Muscle of arm (tissue), 14 donors: ENCODE data around the gene LHX6. TPM values are rescaled to one million over a fixed set of nuclear protein-coding genes. Genes with fewer than 3 reads are reported as not detected.

Source experiments
- DNase-seq: peaks from one replicate; pipeline ENCODE4 v3.0.0-alpha.2; 2013
- long read RNA-seq, 11 donors: transcript quantifications; one replicate each; lab custom pipeline, GENCODE V29; 2026
- polyA plus RNA-seq, 12 donors: library from polyadenylated mRNA; unstranded; fragments of 120-200 nt; gene quantifications; one replicate each; pipeline ENCODE4 v1.2.1, GENCODE V29; 2013; ENCODE audit not compliant: insufficient read length in 12 of 12

LHX6 gene
- polyA plus RNA-seq = 1 to 10 TPM in 11 of 12 donors, not detected in 1; 3.0 to 5.7 (median 5.2) TPM
- long read RNA-seq, donor 1 = 0 reads
- long read RNA-seq, donor 2 = 0 reads
- long read RNA-seq, donor 3 = 0 reads
- long read RNA-seq, donor 4, partial matches to known transcripts = 0 of 1 reads
- long read RNA-seq, donor 4, other reads (novel, unspliced or antisense) = 0 of 1 reads
- long read RNA-seq, donor 5 = 0 reads
- long read RNA-seq, donor 6, partial matches to known transcripts = 0 of 1 reads
- long read RNA-seq, donor 6, other reads (novel, unspliced or antisense) = 0 of 1 reads
- long read RNA-seq, donor 7 = 0 reads
- long read RNA-seq, donor 8, partial matches to known transcripts = 0 of 3 reads
- long read RNA-seq, donor 8, other reads (novel, unspliced or antisense) = 0 of 3 reads
- long read RNA-seq, donor 9, partial matches to known transcripts = 0 of 1 reads
- long read RNA-seq, donor 9, other reads (novel, unspliced or antisense) = 0 of 1 reads
- long read RNA-seq, donor 10 = 0 reads
- long read RNA-seq, donor 11, partial matches to known transcripts = 0 of 1 reads
- long read RNA-seq, donor 11, other reads (novel, unspliced or antisense) = 0 of 1 reads

- DNase-seq = no peak
Measured at GRCh38 chr9:122228568-122229484, at the start of gene LHX6. Gene LHX6, minus strand, starts transcription at chr9:122228957. Its CDS starts 217 bp downstream, at chr9:122228740.

GRCh38 chr9:122277285-122277897 lies 48.6 kb upstream of the LHX6 start:
- no peak for DNase-seq

GRCh38 chr9:122276096-122276495 lies 47.3 kb upstream of the LHX6 start:
- DNase-seq = no peak

- DNase-seq = no peak
Measured at GRCh38 chr9:122274055-122274454, 45.3 kb upstream of the LHX6 start.

DNA sequence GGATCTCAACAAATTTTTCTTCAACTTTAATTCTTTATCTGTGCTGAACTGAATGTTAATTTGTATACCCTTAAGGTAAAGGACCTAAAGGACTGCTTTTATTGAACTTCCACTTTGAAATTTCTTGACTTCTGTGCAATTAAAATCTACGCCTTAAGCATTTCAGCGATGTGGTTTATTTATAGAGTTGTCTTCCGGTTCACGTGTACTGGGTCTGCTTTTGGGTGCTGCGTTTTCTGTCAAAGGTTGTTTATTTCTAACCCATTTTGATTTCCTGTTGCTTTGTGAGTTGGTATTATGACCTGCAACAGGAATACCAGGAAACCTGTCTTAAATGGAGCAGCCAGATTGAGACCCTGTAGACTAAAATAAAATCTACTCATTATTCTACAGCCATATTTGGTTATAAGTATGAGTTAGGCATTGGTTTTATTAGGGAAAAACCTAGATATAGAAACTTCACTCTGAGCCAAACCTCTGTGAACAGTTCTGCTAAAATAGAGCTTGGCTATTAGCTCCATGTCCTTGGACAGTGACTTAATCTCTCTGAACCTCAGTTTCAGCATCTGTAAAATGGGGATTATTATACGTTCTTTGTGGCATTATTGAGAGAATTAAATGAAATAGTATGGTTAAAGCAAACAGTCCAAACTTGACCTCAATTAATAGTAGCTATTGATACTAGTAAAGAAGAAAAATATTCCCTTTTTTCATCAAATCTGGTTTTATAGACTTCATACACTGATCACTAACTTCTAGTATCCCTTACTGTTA lies 39.5 kb upstream of the LHX6 start:
- DNase-seq = no peak

DNA sequence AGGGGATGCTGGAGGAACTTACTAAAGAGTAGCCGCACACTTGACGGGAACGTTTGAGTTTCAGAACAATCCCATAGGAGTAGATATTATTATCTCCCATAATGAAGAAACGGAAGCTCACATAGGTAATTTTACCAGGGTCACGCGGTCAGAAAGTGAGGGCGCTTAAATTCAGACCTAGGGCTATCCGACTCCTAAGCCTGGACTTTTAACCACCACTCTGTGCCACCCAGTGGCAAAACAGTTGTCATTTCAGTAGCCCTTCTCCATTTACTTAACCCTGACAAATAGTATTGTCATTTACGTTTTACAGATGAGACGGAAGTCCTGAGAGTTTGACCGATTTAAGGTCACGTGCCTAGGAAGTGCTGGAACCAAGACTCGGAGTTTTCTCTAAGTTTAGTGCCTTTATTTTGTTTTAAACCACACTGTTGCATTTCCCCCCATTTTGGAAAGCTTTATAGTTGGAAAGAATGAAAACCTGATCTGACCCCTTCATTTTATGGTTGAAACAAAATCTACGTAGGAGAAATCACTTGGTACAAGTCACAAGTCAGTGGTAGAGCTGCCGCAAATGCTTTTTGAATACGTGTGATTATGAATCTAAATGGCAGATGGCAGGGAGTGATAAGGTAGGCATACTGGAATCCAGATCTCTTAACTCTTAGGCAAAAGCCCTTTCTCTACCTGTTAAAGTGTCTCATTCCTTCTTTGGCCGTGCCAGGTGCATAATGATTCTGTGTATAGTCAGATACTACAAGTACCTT lies 36.6 kb upstream of the LHX6 start:
- no peak for DNase-seq

GRCh38 chr9:122264360-122265148 lies 35.8 kb upstream of the LHX6 start, which contains the start of the genes MRRF and RBM18:
Gene MRRF, plus strand, starts transcription at chr9:122264882. Its CDS starts 6,010 bp downstream, at chr9:122270892.
Gene RBM18, minus strand, starts transcription at chr9:122264840. Its CDS starts 3,348 bp downstream, at chr9:122261492.
- DNase-seq = peak; percentile 96

- DNase-seq = no peak
Measured at GRCh38 chr9:122263699-122264349, 35.1 kb upstream of the LHX6 start.

DNA sequence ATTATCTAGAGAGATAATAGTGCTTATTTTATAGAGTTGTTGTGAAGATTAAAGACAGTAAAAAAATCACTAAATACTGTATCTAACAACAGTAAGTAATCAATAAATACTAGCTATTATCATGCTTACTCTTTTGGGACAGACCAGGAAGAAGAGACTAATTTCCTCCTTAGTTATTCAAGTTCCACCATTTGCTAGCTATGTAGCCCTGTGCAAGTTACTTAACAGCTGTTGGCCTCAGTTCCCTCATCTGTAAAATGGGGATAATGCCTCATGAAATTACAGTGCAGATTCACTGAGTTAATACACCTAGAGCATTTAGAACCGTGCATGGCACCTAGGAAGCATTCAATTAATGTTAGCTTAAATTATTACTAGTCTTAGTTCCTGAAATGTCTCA lies 33.3 kb upstream of the LHX6 start:
- DNase-seq = no peak

GRCh38 chr9:122261469-122261881 lies 32.7 kb upstream of the LHX6 start:
- DNase-seq = no peak

GRCh38 chr9:122258886-122259415 lies 30.2 kb upstream of the LHX6 start:
- no peak for DNase-seq

DNA sequence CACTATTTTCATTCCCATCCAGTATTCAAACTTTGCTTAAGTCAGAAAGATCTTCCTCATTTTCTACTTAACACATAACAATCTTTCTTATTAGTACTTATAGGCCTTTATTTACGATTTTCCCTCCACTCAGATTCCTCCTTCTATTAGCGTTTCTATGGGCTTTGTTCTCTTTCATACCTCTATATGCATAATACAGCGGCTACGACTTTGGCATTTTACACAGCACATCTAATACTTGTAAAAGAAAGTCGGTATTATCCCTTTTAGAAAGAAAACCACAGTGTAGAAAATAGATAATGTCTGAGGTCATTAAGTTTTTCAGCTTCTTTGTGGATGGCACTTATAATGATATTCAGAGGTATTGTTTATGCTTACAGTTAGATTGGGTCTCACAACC lies 27.4 kb upstream of the LHX6 start:
- no peak for DNase-seq

DNA sequence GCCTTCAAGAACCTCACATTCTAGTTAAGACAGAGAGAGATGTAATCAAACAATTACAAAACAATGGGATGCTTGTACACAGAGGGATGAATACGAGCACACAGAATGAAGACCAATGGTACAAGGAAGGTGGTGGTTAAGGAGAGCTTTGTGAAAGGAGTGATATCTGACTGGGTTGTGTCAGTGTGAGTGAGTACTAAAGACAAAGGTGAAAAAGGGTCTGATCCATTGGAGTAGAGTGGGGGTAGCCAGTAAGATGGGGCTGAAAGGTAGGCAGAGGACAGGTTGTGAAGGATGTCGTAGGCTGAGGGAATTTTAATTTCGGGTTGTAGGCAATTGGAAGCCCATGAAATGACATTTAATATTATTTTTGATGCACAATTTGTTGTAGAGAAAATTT lies 26.0 kb upstream of the LHX6 start:
- no peak for DNase-seq

GRCh38 chr9:122252796-122253195 lies 24.0 kb upstream of the LHX6 start:
- no peak for DNase-seq

- no peak for DNase-seq
Measured at GRCh38 chr9:122251351-122251750, 22.6 kb upstream of the LHX6 start.

GRCh38 chr9:122248448-122248865 lies 19.7 kb upstream of the LHX6 start:
- no peak for DNase-seq

DNA sequence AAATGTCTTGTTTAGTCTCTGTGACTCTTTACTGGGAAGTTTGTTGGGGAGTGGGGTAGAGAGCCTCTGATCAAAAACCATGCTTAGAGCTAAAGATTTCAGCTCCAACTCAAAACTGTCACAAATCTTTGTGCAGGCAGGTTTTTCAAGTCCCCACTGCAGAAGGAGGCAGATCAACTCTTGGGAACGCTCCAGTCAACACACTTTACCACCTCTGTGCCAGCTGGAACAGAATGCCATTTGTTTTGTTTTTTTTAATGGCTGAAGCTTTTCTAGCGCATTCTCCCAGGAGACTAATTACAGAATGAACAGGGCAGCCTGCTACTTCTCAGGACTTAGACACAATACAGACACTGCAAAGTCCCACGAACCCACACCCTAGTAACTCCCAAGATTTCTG lies 17.9 kb upstream of the LHX6 start:
- DNase-seq = no peak

DNA sequence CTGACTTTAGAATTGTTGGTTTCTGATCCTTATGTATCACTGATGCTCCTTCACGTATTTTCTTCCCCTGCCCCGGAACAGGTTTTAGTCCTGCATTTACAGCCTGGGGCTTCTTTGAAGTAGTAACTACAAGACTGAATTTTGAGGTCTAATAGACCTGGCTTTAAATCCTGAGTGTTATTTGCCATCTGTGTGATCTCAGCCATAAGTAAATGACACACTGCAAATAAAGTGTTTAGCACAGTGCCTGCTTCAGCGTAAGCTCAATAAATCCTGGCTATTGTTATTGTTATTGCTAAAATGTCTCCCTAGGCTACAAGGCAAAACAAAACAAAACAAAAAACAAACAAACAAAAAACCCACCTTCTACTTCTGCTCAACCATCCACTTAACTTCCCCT lies 15.6 kb upstream of the LHX6 start:
- no peak for DNase-seq
